IMR-90 (cell line): ENCODE data around the gene GRAMD1B.

Source experiments
- CEBPB ChIP-seq: IDR thresholded peaks from 2 replicates; pipeline ENCODE4 v1.6.1; 2012; ENCODE audit warnings: low read depth, low read length, improper control_type of control experiment
- CTCF ChIP-seq: conservative IDR thresholded peaks from 2 replicates; pipeline ENCODE4 v1.5.1; 2012; ENCODE audit warnings: mild to moderate bottlenecking, low read depth, low read length, improper control_type of control experiment
- MAFK ChIP-seq: IDR thresholded peaks from 2 replicates; pipeline ENCODE4 v1.6.1; 2012; ENCODE audit warnings: low read depth, low read length, improper control_type of control experiment
- RCOR1 ChIP-seq: IDR thresholded peaks from 2 replicates; pipeline ENCODE4 v1.6.1; 2012; ENCODE audit warnings: mild to moderate bottlenecking, low read length, improper control_type of control experiment; ENCODE audit not compliant: insufficient replicate concordance
- TF ChIP-seq, protein P1 (sequence below): fragments of 150-350 bp; IDR thresholded peaks from 2 replicates; pipeline ENCODE4 v1.6.1; 2017; ENCODE audit warnings: mild to moderate bottlenecking, antibody characterized with exemption, low read length, low read depth

GRCh38 chr11:123584186-123584585, 154.1 kb downstream of the GRAMD1B start:
- TF ChIP-seq, protein P1, sequence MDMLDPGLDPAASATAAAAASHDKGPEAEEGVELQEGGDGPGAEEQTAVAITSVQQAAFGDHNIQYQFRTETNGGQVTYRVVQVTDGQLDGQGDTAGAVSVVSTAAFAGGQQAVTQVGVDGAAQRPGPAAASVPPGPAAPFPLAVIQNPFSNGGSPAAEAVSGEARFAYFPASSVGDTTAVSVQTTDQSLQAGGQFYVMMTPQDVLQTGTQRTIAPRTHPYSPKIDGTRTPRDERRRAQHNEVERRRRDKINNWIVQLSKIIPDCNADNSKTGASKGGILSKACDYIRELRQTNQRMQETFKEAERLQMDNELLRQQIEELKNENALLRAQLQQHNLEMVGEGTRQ, result no peak
- TF ChIP-seq MAFK (no peak), CTCF (no peak), CEBPB (no peak), RCOR1 (no peak)
